Endothelial cell of umbilical vein (primary cell): Measurements from ENCODE around the gene PVR. TPM values are rescaled to one million over a fixed set of nuclear protein-coding genes. Genes with fewer than 3 reads are reported as not detected.
A peak's percentile ranks its signal among the peaks of the same experiment; 100 is the strongest.

Source experiments
- BruUV-seq: library from RNA; stranded (reverse); fragments of 400-500 nt; replicated peaks from 2 replicates; lab custom pipeline; 2021; lab: Mats Ljungman, UMichigan
- CTCF ChIA-PET: fragments of 300-600, 350-600 bp; sonication (Branson Sonifier 250); formaldehyde crosslinking; loops from one replicate; lab custom pipeline; 2021; ENCODE audit warnings: antibody characterized with exemption, inconsistent platforms; lab: Charles Lee
- POLR2A ChIA-PET: fragments of 300-600, 350-600 bp; sonication (Branson Sonifier 250); formaldehyde crosslinking; loops from one replicate; lab custom pipeline; 2021; ENCODE audit warnings: antibody characterized with exemption, inconsistent platforms; lab: Charles Lee
- DNase-seq: peaks from one replicate; pipeline ENCODE4 v3.0.0-alpha.2; 2011; ENCODE audit warnings: low read depth, low spot score
- FAIRE-seq: peaks from 2 replicates; lab custom pipeline; 2011; peaks lifted over from hg19 to GRCh38; lab: Jason Lieb, UNC
- H2AFZ ChIP-seq: 2 replicates; pipeline ENCODE4 v1.6.0; 2012; ENCODE audit warnings: low read depth, low read length, control low read depth, inconsistent platforms
- H3K27ac ChIP-seq: 2 replicates; pipeline ENCODE4 v1.5.1; 2011; ENCODE audit warnings: low read depth, mild to moderate bottlenecking, control low read depth, low read length, moderate library complexity; ENCODE audit not compliant: insufficient read depth
- H3K27me3 ChIP-seq, 2 experiments: 2 replicates each; pipeline versions ENCODE4 v1.6.0 to v1.6.1; 2011; ENCODE audit warnings: low read length in 2 of 2, mixed read lengths in 1 of 2; ENCODE audit not compliant: control insufficient read depth in 2 of 2, insufficient read depth in 2 of 2
- H3K36me3 ChIP-seq, 2 experiments: 2 replicates in 1 of 2; 3 replicates in 1 of 2; pipeline ENCODE4 v1.5.1; 2011; ENCODE audit warnings: low read length in 2 of 2, mild to moderate bottlenecking in 1 of 2, moderate library complexity in 1 of 2; ENCODE audit not compliant: control insufficient read depth in 2 of 2, insufficient read depth in 2 of 2; ENCODE audit errors: extremely low read depth in 1 of 2
- H3K4me1 ChIP-seq: 3 replicates; pipeline ENCODE4 v1.5.1; 2011; ENCODE audit warnings: mild to moderate bottlenecking, low read length; ENCODE audit not compliant: control insufficient read depth, insufficient read depth; ENCODE audit errors: extremely low read depth
- H3K4me2 ChIP-seq: 2 replicates; pipeline ENCODE4 v1.6.1; 2011; ENCODE audit warnings: low read length, control low read depth, mixed read lengths; ENCODE audit not compliant: insufficient read depth
- H3K4me3 ChIP-seq, 3 experiments: fragments of 200-600 bp in 1 of 3; sonication (generic), shearing (Covaris generic) in 1 of 3; replicated peaks in 1 of 3; 2 replicates each; pipeline ENCODE4 v1.5.1; 2011 to 2016; ENCODE audit warnings: control low read depth in 3 of 3, low read length in 3 of 3, mild to moderate bottlenecking in 2 of 3, inconsistent platforms in 1 of 3, low read depth in 1 of 3, moderate library complexity in 1 of 3; ENCODE audit not compliant: insufficient read depth in 1 of 3
- H3K79me2 ChIP-seq: 2 replicates; pipeline ENCODE4 v1.6.0; 2012; ENCODE audit warnings: low read length, inconsistent platforms; ENCODE audit not compliant: control insufficient read depth, insufficient read depth
- H3K9ac ChIP-seq: replicated peaks from 2 replicates; pipeline ENCODE3; 2011; ENCODE audit warnings: low read length, control low read depth; ENCODE audit not compliant: insufficient read depth; ENCODE audit errors: extremely low read depth
- H3K9me1 ChIP-seq: replicated peaks from 3 replicates; pipeline ENCODE4 v1.6.0; 2011; ENCODE audit warnings: mild to moderate bottlenecking, low read length; ENCODE audit not compliant: control insufficient read depth, insufficient read depth; ENCODE audit errors: extremely low read depth
- H3K9me3 ChIP-seq: replicated peaks from 2 replicates; pipeline ENCODE4 v1.5.1; 2012; ENCODE audit warnings: low read length, inconsistent platforms; ENCODE audit not compliant: control insufficient read depth, insufficient read depth
- H4K20me1 ChIP-seq: replicated peaks from 2 replicates; pipeline ENCODE3; 2011; ENCODE audit warnings: mild to moderate bottlenecking, low read length; ENCODE audit not compliant: control insufficient read depth, insufficient read depth; ENCODE audit errors: extremely low read depth
- EZH2 ChIP-seq: IDR thresholded peaks from 2 replicates; pipeline ENCODE4 v1.6.1; 2012; ENCODE audit warnings: borderline replicate concordance, low read depth, mild to moderate bottlenecking, moderate library complexity, low read length, inconsistent platforms; ENCODE audit not compliant: severe bottlenecking
- FOS ChIP-seq: IDR thresholded peaks from 2 replicates; pipeline ENCODE4 v1.6.1; 2011; ENCODE audit warnings: mild to moderate bottlenecking, low read length, moderate library complexity, borderline replicate concordance; ENCODE audit not compliant: insufficient read depth
- GATA2 ChIP-seq: IDR thresholded peaks from 2 replicates; pipeline ENCODE4 v1.7.0; 2011; ENCODE audit warnings: low read depth, mild to moderate bottlenecking, moderate library complexity, mixed read lengths, low read length; ENCODE audit not compliant: insufficient read length, insufficient read depth
- JUN ChIP-seq: IDR thresholded peaks from 2 replicates; pipeline ENCODE4 v1.6.1; 2011; ENCODE audit warnings: borderline replicate concordance, low read depth; ENCODE audit not compliant: insufficient read length, insufficient read depth
- MYC ChIP-seq: IDR thresholded peaks from one replicate; pipeline ENCODE4 v1.6.1; 2011; ENCODE audit warnings: mild to moderate bottlenecking, low read depth, low read length
- POLR2A ChIP-seq: IDR thresholded peaks from 2 replicates; pipeline ENCODE4 v1.6.1; 2012; ENCODE audit warnings: low read depth, mild to moderate bottlenecking, control low read depth, low read length
- POLR2AphosphoS5 ChIP-seq: IDR thresholded peaks from 2 replicates; pipeline ENCODE4 v1.6.1; 2012; ENCODE audit warnings: low read depth, mild to moderate bottlenecking, control low read depth, low read length, moderate library complexity; ENCODE audit not compliant: insufficient read depth
- dilution Hi-C: fragments of 300-500 bp; cut with MboI; formaldehyde crosslinking; loops from one replicate; pipeline ENCODE4 v1.15.0; 2019; ENCODE audit warnings: low sequenced_read_pairs; ENCODE audit not compliant: extremely low pct_ligation_motif_present
- intact Hi-C: fragments of 100-400 bp; cut with micrococcal nuclease; formaldehyde crosslinking; loops from one replicate; pipeline ENCODE4 v1.10.0; 2022
- polyA plus RNA-seq, 4 experiments: library from polyadenylated mRNA; depleted of rRNA in 3 of 4; stranded (reverse) in 3 of 4; unstranded in 1 of 4; fragments of >200 nt; gene quantifications; 2 replicates each; pipeline versions ENCODE4 v1.2.1 to v1.2.3, GENCODE V29; 2011 to 2012; ENCODE audit warnings: missing spikeins in 1 of 4
- total RNA-seq: library from RNA; stranded (reverse); gene quantifications from 2 replicates; pipeline ENCODE4 v1.2.3, GENCODE V29; 2021
- TF ChIP-seq, protein P1 (sequence below): IDR thresholded peaks from 2 replicates; pipeline ENCODE4 v1.6.1; 2011; ENCODE audit not compliant: insufficient read depth, insufficient read length
- TF ChIP-seq, protein P2 (sequence below), 2 donors: IDR thresholded peaks; 1 replicate in 1 of 2; 2 replicates in 1 of 2; pipeline ENCODE4 v1.5.1; 2011; ENCODE audit warnings: low read length in 2 of 2, mild to moderate bottlenecking in 2 of 2, moderate library complexity in 2 of 2, control low read depth in 1 of 2, inconsistent platforms in 1 of 2, low read depth in 1 of 2; ENCODE audit not compliant: insufficient read depth in 1 of 2; ENCODE audit errors: extremely low read depth in 1 of 2

The PVR gene
- total and polyA plus RNA-seq, 2 donors (not counting 3 experiments of a cell fraction or from before 2014, with no cell fraction given), result 133 to 226 TPM

DNA sequence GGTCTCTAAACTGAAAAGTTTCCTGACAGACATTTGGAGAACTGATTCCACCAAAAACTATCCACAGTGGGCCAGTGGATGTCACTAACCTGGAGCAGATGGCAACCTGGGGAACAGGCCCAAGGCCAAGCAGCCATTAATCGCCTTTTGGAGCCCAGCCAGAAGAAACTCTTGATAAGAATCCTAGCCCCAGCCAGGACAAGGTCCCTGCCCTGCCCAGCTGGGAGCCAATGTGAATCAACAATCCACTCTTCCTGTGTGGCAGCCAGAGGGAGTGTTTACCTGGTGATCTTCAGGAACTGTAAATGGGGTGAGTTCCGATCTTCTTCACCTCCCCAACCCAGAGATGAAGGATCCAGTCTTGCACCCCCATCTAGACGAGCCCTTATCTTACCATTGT, 44.8 kb upstream of the PVR start:
- intact Hi-C loops, result no loop called here

DNA sequence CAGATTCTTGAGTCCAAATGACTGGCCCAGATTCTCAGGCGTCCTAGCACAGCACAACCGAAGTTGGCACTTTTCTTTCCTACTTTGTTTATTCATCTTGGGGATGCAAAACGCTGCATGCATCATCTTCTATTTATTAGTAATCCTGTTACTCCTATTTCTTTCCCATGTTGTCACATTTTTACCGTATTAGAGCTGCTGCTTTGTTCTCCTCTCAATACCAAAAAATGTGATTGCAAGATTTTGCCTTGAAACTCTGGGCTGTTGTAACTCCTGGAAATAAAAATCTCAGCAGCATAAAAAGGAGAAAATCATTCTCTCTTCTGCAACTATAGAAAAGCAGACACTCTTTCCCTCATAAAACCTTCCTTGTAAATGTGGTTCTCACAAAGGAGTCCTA, 43.2 kb upstream of the PVR start:
- no peaks in the 10 kb centered on the region for H3K9me3 ChIP-seq
- POLR2A ChIA-PET, result interaction anchor here (1.2 kb wide), 1 partner anchor 12 kb away, joined by 4 read pairs; no protein-coding TSS in a partner anchor
- no peak overlapping the region for H3K4me3 ChIP-seq
- intact Hi-C loops, result no loop called here
- no peak for DNase-seq
- H3K27me3 ChIP-seq, result no peaks in the 10 kb centered on the region
- H2AFZ ChIP-seq, result no peak overlapping the region
- no TSS peak for BruUV-seq
- no peak overlapping the region for H3K4me2 ChIP-seq
- CTCF ChIA-PET, result interaction anchor here (1.2 to 3.6 kb wide), 2 partner anchors 10 to 54 kb away, joined by 4 to 40 read pairs; no protein-coding TSS in a partner anchor
- no peaks in the 10 kb centered on the region for H4K20me1 ChIP-seq
- no peaks in the 10 kb centered on the region for H3K79me2 ChIP-seq
- peaks cover 33% of the 10 kb centered on the region for H3K4me1 ChIP-seq
- H3K9me1 ChIP-seq, result no peaks in the 10 kb centered on the region
- H3K27ac ChIP-seq, result no peak overlapping the region
- no peaks in the 10 kb centered on the region for H3K36me3 ChIP-seq
- TF ChIP-seq EZH2 (no peak), POLR2AphosphoS5 (no peak), JUN (no peak), MYC (no peak), FOS (no peak), GATA2 (no peak), POLR2A (no peak)
- TF ChIP-seq, protein P1, sequence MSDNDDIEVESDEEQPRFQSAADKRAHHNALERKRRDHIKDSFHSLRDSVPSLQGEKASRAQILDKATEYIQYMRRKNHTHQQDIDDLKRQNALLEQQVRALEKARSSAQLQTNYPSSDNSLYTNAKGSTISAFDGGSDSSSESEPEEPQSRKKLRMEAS, result no peak
- TF ChIP-seq, protein P2, sequence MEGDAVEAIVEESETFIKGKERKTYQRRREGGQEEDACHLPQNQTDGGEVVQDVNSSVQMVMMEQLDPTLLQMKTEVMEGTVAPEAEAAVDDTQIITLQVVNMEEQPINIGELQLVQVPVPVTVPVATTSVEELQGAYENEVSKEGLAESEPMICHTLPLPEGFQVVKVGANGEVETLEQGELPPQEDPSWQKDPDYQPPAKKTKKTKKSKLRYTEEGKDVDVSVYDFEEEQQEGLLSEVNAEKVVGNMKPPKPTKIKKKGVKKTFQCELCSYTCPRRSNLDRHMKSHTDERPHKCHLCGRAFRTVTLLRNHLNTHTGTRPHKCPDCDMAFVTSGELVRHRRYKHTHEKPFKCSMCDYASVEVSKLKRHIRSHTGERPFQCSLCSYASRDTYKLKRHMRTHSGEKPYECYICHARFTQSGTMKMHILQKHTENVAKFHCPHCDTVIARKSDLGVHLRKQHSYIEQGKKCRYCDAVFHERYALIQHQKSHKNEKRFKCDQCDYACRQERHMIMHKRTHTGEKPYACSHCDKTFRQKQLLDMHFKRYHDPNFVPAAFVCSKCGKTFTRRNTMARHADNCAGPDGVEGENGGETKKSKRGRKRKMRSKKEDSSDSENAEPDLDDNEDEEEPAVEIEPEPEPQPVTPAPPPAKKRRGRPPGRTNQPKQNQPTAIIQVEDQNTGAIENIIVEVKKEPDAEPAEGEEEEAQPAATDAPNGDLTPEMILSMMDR (IDR thresholded peaks at IDR 0.05; ENCODE audit: extremely low read depth in 1 of 2, insufficient read depth in 1 of 2, low read depth in 1 of 2, low read length in 2 of 2), result no peak
- H3K9ac ChIP-seq, result no peak overlapping the region
- FAIRE-seq, result no peak
- dilution Hi-C loops, result no loop called here

More for the DNA sequence above, 44.8 kb upstream of the PVR start:
- peaks cover 20% of the 10 kb centered on the region for H3K4me1 ChIP-seq
- H3K27me3 ChIP-seq, result no peaks in the 10 kb centered on the region
- H2AFZ ChIP-seq, result no peak overlapping the region
- POLR2A ChIA-PET, result interaction anchor here (0.6 kb wide), 1 partner anchor 87 kb away, joined by 4 read pairs; no protein-coding TSS in a partner anchor
- CTCF ChIA-PET, result interaction anchor here (1.0 to 1.1 kb wide), 2 partner anchors 11 to 15 kb away, joined by 3 to 4 read pairs; no protein-coding TSS in a partner anchor
- no peak overlapping the region for H3K4me3 ChIP-seq
- H3K9me3 ChIP-seq, result no peaks in the 10 kb centered on the region
- H3K4me2 ChIP-seq, result no peak overlapping the region
- no peaks in the 10 kb centered on the region for H4K20me1 ChIP-seq
- TF ChIP-seq, protein P2 (IDR thresholded peaks at IDR 0.05; ENCODE audit: extremely low read depth in 1 of 2, insufficient read depth in 1 of 2, low read depth in 1 of 2, low read length in 2 of 2), result no peak
- TF ChIP-seq GATA2, result peak; percentile 17
- H3K79me2 ChIP-seq, result no peaks in the 10 kb centered on the region
- H3K9me1 ChIP-seq, result no peaks in the 10 kb centered on the region
- dilution Hi-C loops, result no loop called here
- no TSS peak for BruUV-seq
- H3K9ac ChIP-seq, result no peak overlapping the region
- no peaks in the 10 kb centered on the region for H3K36me3 ChIP-seq
- FAIRE-seq (no peak), DNase-seq (no peak)
- no peak overlapping the region for H3K27ac ChIP-seq
